HG03571 (cell line): ENCODE data around the gene RAPGEF1.

ENCODE experiments used
- ATAC-seq: cut with Tn5 transposase; IDR thresholded peaks from one replicate; pipeline ENCODE4 v1.9.1; 2021; ENCODE audit not compliant: unreplicated experiment

RAPGEF1 gene

DNA sequence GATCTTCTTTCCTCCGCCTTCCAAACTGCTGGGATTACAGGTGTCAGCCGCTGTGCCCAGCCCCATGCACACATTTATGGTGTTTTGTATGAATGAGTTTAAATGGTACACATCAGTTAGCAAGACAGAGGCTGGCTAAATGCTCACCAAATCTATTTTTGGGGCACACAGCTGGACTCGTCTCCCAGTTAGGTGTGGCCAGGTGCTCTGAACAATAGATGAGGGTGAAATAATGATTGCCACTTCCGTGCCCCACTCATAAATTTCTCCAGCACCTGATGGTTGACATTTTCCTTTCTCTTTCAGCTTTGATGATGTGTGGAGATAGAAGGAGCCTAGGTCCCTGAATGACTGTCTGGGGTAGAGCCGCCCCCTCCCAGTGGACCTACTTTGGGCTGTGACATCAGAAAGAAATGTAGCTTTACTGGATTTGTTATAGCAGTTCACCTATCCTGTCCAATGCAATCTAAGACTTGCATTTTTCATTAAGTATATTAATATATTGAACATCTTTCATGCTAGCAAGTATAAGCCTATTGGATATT, 8.6 kb upstream of the RAPGEF1 start:
- no peak for ATAC-seq

DNA sequence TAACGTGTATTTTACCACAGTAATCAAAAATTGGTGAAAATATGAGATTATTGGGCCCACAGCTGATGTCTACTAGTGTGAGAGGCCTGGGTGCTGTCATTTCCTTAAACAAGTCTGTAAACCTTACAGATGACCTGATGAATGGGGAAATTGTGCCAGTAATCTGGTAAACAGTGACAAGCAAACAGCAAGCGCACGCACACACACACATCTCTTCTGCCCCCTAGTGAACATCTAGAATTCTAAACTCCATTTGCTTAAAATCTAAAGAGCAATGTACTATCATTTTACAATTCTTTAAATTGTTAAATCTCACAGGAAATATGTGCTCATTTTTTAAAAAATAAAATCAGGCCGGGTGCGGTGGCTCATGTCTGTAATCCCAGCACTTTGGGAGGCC, 7.5 kb upstream of the RAPGEF1 start:
- ATAC-seq, result no peak

DNA sequence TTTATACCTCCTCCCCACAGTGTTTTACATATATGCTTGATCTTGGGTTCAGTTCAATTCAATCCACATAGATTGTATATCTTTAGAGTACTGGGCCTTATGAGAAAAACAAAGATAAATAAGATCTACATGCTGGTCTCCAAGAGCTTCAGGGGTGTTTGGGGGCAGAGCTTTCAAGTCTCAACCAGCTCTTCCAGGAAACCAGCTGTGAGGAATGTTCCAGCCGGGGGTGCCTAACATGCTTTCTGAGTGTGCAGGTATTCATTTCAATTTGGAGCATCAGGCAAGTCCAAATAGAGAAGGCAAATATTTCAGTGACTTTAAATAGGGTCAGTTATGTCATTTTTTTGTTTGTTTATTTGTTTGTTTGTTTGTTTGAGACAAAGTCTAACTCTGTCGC, 5.7 kb upstream of the RAPGEF1 start:
- no peak for ATAC-seq

DNA sequence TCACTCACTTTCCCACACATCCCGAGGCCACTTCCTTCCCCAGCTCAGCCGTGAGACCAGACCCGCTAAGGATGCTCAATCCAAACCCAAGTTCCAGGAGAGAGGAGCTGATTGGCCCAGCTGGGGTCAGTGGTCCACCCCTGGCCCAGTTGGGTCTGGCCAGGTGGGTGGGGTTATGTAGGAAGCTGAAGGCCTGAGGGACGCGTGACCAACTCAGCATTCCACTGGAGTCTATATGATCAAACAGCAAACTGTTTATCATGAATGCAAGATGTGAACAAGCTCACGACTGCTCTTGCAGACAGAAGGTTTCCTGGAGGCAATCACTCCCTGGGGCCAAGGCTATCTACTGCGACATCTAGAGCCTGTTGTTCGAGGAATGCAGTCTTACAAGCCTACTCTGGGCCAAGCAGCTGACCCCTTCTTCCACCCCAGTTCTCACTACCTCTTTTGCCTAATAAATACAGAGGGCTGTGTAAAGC, 4.9 kb upstream of the RAPGEF1 start:
- no peak for ATAC-seq

DNA sequence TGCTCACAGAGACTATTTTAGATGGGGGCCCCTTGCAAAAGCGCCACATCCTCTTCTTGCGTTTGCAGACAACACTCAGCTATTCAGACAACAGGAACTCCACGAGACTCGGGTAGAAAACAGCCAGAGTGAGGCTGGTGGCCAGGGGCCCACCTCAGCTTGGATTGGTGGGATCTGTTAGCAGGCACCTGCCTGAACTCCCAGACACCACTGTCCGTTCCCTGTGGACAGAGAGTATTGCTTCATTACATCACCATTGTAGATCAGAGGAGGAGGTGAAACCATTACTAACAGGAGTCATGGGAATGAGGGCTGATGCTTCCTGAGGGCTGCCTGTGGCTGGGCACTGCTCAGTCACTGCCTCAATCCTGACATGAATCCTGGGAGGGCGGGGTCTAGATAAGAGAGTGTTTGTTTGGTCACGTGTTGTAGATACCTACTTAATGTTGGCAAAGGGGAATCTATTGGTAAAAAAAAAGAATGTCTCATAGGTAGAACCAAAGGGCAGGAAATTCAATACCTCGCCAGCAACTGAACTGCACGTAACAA, 4.4 kb upstream of the RAPGEF1 start:
- ATAC-seq, result no peak

DNA sequence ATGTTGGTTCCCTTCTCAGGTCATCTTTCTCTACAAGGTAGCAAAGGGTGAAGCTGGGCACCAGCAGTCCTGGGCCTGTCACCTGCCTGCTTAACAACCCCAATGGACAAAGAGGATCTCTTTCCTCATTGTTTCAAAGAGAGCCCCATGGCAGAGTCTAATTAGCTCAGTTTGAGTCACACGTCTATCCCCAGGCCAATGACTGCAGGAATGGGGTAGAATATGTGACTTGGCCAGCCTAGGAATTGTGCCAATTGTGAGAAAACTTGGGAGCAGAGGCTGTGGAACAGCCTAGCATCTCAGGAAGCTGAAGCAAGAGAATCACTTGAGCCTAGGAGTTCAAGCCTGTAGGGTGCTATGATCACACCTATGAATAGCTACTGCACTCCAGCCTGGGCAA, 3.6 kb upstream of the RAPGEF1 start:
- no peak for ATAC-seq

DNA sequence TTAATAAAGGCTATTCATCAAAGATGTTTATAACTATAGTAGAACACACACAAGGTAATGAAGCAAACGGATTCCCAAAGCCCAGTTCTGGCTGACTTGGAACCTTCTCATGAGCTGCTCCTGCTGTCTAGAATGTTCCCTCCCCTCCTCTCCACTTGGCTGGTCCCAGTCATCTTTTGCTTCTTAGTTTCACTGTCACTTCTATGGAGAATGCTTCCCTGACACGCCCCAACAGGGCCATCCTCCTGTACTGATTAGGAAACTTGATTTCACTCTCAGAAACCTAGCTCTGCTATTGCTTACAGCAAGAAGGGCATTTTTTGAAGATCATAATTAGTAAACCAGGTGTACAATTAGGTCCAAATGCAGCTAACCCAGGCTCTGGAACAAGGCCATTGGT, 3.2 kb upstream of the RAPGEF1 start:
- no peak for ATAC-seq

DNA sequence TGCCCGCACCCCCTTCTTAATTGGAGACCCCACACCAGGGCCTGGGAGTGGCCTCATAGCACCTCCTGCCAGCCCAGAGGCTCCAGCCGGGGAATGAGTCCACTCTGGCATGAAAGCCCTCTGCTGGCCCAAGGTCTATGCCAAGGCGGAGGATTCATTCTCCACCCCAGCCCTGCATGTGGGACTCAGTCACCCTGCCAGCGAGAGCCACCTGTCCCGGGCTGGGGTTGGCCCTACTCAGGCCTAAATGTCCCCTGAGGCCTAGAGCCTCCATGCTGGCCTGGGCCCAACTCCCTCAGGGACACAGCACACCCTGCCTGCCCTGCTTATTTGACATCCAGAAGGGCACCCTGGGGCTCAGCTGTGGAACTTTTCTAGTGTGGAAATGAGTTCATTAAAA, 1.0 kb upstream of the RAPGEF1 start:
- ATAC-seq, result no peak

DNA sequence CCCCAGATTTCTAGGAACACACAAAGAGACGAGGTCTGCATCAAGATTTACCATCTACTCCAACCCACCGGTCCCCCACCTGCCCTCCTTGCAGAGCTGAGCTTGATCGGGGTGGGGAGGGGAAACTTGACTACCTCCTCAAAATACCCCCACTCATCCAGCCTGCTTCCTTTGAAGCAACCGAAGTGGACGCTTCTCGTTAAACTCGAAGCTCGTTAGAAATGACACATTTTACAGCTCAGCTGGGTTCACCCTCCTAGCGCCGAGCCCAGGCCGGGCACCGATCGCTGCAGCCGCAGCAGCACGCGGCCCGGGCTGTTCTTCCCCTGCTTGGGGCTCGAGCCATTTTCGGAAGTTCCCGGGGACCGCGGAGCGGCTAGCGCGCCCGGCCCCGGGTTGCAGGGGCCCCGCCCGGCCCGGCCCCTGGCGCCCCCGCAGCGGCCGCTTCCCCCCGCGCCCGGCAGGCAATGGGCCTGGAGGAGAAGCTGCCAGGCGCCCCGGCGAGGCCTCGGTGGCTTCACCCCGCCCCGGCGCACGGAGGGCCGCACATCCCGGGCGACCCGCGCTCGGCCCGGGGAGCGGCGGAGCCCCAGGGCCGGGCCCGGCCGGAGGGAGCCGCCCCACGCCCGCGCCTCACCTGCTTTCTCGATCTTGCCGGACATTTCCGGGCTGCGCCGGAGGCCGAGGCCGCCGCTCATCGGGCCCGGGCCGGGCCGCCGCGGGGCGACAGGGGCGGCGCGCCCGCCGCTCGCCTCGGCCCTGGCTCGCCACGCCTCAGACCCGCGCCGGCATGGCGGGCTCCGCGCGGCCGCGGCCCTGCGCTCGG, 530 bp downstream of the RAPGEF1 start:
- ATAC-seq, result no peak

DNA sequence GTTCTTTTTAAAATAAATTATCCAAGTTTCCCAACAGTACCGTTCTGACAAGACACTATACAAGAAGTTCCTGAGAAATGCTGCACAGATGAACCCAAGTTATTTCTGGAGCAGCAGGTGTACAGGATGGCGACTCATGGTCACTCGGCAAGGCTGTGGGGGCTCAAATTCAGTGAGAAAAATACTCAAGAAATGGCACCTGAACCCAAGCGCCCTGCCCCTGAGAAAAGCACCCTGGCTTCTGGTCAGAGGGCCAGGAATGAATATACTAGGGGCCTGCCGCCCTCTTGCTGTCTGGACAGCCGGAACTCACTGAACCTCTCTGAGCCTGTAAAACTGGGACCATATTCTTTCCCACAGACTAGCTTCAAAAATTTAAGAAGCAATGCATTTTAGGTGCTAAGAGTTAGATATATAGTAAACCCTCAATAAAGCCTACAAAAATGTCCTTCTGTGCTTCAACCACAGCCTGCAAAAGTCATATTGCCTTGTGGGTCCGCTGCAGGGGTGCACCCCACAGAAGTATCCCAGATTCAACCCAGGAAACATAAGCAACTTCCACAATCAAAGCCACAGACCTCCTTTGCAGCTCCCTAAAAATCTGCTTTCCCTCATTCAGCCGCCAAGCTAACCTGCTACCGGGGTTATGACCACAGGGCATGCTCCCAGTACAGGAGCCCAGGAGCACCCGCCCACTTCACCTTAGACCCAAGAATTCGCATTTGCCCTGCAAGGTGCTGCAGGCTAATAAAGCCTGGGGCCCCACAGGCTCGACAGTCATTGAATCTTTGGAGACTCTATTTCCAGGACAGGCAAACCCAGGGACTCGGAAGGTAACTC, 1.4 kb downstream of the RAPGEF1 start:
- ATAC-seq, result no peak

DNA sequence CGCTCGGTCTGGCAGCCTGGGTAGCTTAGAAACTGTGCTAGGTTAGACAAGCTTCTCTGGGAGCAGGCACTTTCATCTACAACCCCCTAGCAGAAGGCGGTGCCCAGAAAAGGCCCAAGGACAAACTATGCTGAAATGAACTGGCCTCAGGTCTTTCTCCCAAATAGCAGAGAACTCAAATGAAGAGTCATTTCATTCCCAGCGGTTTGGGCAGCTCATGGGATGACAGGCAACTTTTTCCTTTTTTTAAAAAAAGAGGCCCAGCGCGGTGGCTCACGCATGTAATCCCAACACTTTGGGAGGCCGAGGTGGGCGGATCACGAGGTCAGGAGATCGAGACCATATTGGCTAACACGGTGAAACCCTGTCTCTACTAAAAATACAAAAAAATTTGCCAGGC, 2.5 kb downstream of the RAPGEF1 start:
- no peak for ATAC-seq

DNA sequence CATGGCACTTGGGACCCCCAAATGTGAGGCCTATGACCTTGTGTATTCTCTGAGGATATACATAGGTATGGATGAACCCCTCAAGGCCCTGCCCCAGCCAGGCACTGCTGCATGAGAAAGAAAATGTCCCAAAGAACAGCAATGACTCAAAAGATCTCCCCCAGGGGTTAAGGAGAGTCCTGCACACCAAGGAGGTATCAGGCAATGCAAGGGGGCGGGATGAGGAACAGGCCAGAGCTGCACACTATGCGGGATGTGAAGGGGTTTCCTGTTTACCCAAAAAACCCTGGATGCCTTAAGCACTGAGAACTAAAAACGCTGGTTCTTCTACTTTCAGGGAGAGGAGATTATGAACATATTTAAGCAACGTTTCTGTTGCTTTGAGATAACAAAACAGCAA, 3.4 kb downstream of the RAPGEF1 start:
- ATAC-seq, result no peak

DNA sequence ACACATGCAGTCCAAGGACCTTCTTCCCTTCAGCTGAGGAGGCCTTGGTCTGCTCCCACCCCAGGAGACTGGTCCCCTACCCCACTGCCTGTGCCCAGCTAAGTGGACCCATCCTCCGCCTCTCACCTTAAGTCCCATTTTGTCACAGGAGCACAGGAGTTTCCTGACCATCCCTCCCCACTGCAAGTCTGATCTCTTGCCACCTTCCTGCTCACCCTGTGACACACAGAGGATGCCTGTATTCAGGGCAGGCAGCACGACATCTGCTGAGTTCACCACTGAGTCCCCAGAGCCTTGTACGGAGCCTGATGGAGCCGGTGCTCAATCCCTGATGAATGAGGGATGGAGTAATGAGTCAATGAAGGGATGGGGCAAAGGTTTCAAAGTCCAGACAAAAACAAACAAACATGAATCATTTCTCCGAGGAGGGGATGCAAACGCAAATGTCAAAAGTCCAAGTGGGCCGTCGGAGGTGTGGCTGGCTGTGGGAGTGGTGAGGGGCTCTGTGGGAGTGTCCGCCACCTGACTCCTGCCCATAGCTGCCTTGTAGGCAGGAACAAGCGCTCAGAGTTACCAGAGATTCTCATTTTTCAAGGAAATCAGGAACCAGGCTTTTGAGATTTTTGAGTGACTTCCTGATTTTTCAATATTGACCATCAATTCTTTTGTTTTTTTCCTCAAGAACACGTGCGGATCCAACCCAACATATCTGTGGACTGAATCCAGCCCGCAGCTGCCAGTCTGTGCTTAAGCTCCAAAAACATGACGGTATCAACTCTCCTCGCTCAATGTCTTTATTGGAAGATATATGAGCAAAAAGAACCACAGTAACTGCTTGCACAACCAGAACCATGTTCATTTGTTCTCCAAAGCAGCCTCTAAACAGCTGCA, 4.4 kb downstream of the RAPGEF1 start:
- no peak for ATAC-seq

DNA sequence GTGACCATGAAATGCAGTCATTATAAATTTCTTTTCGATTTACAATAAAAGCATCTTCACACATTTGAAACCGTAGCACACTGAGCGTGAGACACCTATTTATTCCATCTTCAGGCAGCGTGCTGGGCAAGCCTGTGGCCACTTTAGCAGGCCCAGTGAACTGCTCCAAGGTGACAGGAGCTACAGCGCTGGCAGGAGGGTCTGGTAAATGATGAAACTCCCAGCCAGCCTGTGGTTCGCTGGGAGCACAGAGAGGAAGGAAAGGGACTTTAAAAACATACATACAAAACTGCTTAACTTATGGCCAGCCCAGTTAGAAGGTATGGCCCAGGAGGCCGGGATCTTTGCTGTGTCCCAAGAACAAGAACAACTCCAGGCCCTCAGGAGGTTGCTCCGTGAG, 5.1 kb downstream of the RAPGEF1 start:
- no peak for ATAC-seq

DNA sequence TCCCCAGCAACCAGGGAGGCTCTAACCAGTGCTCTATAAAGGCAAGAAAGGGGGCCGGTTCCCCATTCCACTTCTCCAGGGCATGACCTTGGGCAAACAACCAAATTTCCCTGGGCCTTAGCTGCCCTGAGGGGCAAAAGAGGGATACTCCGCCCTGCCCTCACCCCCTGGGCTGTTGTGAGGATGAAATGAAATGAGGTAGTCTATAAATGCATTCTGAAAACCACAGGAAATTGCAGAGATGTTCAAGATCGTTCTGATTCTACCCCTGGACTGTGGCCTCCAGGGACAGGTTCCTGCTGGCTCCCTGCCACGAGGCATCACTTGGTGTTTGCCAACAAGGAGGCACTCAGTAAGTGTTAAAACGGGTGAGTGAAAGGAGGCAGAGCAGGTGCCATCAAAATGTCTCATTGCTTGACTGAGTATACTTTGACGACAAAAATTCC, 5.7 kb downstream of the RAPGEF1 start:
- ATAC-seq, result no peak

DNA sequence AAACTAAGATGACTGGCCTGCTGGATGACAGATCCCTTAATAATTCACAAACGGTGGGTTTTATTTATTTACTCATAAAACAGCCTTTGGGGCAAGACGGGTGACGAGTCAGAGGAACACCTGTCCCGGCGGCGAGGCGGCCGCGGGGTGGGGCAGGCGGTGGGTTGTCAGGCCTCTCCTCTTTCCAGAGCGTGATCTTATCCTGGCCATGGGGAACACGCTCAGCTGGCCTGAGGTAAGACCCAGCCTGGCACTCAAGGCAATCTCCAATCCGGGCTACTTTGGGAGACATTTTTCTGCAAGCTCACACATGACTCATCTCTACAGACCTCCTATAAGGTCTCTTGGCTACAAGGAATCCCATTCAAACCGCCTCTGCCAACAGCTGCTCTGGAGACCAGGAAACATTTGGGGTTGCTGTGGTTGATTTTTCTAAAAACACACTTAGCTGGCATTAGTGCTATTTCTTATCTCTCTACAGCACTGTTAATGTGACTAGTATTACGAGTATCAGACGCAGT, 6.3 kb downstream of the RAPGEF1 start:
- ATAC-seq, result no peak

DNA sequence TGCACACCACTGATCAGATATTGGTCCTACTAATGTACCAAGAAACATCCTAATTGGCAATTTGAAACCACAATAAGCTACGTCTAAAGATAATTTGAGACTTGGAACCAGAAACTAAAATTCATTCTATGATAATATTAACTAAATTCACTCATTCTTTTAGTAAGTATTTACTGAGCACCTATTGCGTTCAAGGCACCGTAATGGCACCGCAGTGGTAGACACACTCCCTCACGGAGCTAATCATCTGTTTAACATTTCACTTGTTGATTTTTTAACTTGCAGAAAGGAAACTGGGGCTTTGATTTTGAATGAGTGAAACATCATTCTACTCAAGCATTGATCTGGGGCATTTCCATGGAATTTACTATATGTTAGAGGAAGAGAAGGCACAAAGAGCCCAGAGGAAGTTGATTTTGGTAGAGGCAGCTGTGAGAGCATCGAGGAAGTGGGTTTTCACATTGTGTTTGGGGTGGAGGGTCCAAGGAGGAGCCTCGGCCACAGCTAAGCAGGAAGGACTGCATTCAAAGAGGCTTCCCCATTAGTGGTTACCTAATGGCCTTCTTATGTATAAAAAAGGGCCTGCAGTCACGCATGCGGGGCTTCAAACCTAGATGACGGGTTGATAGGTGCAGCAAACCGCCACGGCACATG, 7.1 kb downstream of the RAPGEF1 start:
- peak; percentile 34 for ATAC-seq

DNA sequence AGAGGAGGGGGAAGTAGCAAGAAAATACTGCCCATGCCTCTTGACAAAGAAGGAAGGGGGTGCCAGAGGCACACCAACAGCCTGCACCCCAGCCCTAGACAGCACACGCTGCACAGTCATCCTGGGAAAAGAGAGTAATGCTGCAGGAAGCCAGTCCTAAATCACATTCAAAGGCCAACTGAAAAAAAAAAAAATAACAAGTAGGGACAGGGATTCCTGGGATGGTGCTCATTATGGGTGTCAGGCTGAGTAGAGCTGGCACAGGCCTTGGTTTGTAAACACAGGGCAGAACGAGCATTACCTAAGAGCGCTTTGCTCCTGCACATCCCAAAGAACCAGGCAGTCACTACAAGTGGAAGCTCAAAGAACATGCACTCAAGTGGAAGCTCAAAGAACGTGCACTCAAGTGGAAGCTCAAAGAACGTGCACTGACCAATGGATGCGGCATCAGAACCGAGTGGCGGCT, 7.8 kb downstream of the RAPGEF1 start:
- ATAC-seq, result no peak

DNA sequence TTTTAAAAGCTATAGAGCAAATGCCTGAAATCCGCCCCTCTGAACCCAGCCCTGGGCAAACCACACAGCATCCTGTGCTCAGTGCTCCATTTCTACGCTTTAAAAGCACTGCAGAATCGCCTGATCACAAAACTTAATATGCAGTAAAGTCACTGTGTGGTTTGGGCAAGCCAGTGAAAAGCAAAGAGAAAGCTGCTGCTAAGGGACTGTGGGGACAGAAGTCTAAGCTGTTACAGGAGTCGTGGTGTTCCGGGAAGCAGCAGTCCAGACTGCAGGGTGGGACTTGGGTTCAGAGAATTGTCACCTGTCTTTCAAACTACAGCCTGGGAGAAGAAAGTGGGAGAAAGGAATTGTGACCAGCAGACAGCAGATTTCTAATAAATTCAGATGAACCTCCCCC, 8.2 kb downstream of the RAPGEF1 start:
- no peak for ATAC-seq

DNA sequence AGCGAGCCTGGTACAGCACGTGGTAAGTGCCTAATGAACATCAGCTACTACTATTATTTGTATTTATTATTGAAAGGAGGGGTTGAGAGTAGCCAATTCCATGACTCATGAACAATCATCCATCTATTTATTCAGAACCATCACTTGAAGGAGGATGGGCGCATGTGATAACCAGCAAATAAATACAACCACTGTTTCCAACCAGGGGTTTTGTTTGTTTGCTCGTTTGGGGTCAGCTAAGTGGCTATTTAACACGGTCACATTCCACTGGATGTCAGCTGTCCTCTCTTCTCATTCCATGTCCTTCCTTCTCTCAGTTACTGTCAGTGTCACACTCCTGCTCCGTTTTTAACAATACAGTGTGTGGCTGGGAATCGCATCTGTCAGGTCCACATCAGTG, 8.6 kb downstream of the RAPGEF1 start:
- ATAC-seq, result no peak
